Esophagus mucosa (tissue), 1 donor: ENCODE measurements around the gene NAA20. TPM values are rescaled to one million over a fixed set of nuclear protein-coding genes. Genes with fewer than 3 reads are reported as not detected.
A peak's percentile ranks its signal among the peaks of the same experiment; 100 is the strongest.

Experiments used
- ATAC-seq: fragments of 200-7000 bp; cut with Tn5 transposase; one replicate; pipeline ENCODE4 v1.9.1; 2020
- total RNA-seq: library from RNA; stranded (reverse); gene quantifications from one replicate; pipeline ENCODE4 v1.2.4, GENCODE V29; 2023
- donor health status: DM: yes; HTN: yes; CAD: no.

Gene NAA20
- total RNA-seq, 1 donor from 2014 or later: 156 TPM

DNA sequence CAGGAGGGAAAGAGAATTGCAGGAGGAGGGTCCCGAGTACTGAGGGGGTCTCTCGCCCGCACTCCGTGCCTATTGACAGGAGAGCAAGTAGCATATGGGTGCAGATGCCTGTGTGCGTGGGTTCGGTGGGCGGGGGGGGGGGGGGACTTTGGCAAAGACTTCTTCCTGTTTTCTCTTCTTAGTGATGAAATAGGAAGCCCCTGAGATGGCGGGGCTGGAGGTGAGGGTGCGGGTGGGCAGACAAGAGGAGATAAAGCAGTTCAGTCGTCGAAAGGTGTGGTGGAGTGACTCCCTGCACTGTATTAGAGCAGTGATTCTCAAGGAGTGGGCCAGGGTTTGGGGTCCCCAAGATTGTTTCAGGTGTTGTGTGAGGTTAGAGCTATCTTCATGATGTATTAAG lies 3.7 kb downstream of the NAA20 start:
- ATAC-seq: no peak

GRCh38 chr20:20021835-20022234 lies 4.7 kb downstream of the NAA20 start:
- ATAC-seq: no peak

DNA sequence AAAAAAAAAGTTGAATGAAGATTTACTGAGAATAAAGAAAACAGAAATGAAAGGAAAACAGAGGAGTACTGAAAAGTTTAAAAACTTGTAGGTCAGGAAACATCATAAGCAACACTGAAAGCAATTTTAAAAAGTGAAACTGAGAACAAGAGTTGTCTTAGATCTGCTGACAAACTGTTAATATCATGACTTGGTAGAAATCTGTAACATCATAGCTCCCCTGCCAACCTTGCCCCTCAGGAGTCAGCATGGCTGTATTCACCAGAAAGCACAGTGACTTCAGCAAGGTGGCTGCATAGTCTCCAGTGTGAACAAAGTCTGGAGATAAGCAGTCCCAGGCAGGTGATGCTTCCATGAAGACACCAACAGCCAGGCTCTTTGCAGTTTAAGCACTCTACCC lies 5.3 kb downstream of the NAA20 start:
- ATAC-seq: no peak

GRCh38 chr20:20023395-20023794 lies 6.2 kb downstream of the NAA20 start:
- no peak for ATAC-seq

DNA sequence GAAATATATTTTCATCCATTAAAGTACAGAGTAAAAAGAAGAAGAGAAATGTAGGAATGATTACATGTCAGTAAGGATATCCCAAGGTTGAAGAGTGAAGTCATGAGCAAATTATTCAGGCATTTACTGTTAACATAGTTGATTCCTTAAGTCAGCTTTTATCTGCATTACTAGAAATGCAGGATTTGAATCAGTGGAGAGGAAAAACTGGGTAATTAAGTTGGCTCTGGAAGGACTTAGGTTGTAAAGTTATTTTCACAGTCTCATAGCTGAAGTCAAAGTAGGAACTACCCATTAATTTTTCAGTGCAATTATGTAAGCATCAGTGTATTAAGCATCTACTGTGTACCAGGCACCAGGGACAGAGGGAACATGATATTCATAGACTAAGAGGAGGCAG lies 7.8 kb downstream of the NAA20 start:
- ATAC-seq: no peak

DNA sequence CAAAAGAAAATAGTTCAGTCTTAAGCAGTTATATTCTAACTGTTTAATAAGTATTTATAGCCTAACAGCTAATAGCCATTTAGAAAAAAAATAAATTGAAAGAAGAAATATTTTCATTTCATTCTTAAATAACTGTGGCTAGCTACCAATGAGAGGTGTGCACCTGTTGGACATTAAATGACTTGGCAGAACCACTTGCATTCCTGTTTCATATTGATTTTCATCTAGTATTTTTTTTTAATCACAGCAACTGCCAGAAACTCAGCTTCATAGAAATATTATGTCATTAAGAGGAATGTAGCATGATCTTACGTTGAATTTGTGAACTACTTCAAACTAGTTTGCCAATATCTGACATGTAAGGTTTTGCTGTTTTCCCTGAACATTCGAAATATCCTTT lies 10.1 kb downstream of the NAA20 start:
- no peak for ATAC-seq

GRCh38 chr20:20031790-20032189 lies 14.6 kb downstream of the NAA20 start:
- ATAC-seq: no peak

GRCh38 chr20:20034486-20034885 lies 17.3 kb downstream of the NAA20 start:
- ATAC-seq: no peak

GRCh38 chr20:20036756-20037155 lies 19.6 kb downstream of the NAA20 start:
- ATAC-seq: no peak

GRCh38 chr20:20037960-20038359 lies 20.8 kb downstream of the NAA20 start:
- no peak for ATAC-seq

- ATAC-seq: no peak
Observed at GRCh38 chr20:20038586-20038985, 21.4 kb downstream of the NAA20 start.

DNA sequence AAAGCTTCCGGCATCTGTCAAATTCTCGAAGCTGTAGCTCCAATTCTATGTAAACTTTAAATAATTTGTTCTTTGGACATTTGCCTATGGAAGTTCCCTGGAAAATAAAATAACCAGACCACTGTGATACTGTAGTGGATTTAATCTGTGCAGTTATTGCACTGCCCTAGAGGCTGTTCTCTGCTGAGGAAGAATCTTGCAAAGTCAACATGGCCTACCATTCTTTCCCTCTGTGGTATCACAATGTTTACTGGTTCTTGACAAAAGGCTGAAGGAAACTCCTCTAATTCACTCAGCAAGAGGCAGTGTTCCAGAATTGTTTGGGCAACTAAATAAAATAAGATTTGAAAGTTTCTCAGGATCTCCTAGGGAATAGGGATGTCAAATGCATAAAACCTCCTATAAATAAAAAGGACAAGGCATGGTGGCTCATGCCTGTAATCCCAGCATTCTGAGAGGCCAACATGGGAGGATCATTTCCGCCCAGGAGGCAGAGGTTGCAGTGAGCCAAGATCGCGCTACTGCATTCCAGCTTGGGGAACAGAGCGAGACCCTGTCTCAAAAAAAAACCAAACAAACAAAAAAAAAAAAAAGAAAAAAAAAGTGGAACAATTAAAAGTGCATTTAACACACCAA lies 22.7 kb downstream of the NAA20 start:
- no peak for ATAC-seq

GRCh38 chr20:20051767-20052073 lies 34.6 kb downstream of the NAA20 start:
- no peak for ATAC-seq

DNA sequence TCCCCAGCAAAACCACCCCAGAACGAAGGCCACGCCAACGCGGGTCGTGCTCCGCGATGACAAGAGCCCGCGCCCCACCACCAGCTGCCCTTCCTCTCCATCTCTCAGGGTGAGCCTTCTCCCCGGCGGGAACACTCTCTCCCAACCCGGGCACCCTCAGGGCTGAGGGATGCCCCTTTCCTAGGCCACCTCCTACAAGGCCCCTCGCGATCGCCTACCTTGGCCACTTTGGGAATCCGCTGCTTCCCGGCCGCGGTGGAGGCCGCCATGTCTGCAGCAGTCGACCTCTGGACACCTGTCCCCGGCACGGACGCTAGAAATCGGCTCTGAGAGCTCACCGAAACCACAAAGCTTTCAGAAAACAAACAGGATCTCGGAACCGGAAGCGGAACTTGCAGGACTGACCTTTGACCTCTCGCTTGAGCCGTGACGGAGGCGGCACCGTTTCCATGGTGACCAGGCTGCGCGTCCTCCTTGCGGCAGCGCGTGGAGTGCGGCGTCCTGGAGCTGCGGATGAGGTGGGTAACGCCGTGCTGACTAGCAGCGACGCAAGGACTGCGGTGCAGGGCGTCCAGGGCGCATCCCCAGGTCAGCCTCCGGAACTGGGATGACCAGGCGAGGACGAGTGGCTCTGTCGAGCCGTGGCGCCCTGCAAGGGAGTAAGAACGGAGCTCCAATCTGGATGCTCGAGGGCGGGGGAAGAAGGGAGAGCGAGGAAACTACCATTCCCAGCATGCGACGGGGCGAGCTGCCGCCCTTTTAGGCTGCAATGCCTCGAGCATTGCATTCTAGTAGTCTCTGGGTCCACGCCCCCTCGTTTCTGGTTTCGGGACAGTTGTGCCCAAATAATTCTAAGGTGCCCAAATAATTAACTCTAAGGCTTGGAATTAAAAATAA lies 35.2 kb downstream of the NAA20 start, which contains the start of the genes CFAP61 and CRNKL1:
Gene CFAP61 (plus strand): TSS at position 459 of the 897 bp plus-strand sequence. CDS start 4,122 bp downstream, outside the sequence.
Gene CRNKL1 (minus strand): TSS at position 393 of the 897 bp plus-strand sequence. CDS start 124 bp downstream, at position 269.
- ATAC-seq: peak; percentile 98

DNA sequence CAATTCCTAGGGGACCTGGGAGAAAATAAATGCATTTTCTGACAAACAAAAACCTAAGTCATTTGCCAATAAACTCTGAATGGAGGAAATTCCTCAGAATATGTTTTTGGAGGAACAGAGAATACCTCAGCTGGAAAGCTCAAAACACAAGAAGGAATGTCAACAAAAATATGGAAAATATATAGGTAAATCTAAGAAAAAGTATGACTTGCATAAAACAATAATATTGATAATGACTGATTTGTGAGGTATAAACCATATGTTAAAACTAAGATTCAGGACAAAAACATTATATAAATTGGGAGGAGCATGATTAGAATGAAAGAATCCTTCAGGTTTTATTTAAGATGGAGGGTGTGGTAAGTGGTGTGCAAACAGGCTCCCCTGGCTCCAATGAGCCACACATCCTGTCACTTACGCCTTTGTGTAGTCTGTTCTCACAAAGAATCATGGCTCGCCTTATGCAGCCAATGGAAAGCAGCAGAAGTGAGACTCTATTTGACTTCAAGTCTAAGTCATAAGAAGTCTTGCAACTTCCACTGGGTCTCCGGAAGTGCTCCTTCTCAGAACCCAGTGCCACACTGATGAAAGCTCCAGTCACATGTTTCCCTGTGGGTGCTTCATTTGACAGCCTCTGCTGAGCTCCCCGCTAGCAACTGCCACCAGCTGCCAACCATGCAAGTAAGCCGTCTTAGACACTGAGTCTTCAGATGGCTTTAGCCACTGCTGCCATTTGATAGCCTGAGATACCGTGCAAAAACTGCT lies 43.3 kb downstream of the NAA20 start:
- no peak for ATAC-seq

DNA sequence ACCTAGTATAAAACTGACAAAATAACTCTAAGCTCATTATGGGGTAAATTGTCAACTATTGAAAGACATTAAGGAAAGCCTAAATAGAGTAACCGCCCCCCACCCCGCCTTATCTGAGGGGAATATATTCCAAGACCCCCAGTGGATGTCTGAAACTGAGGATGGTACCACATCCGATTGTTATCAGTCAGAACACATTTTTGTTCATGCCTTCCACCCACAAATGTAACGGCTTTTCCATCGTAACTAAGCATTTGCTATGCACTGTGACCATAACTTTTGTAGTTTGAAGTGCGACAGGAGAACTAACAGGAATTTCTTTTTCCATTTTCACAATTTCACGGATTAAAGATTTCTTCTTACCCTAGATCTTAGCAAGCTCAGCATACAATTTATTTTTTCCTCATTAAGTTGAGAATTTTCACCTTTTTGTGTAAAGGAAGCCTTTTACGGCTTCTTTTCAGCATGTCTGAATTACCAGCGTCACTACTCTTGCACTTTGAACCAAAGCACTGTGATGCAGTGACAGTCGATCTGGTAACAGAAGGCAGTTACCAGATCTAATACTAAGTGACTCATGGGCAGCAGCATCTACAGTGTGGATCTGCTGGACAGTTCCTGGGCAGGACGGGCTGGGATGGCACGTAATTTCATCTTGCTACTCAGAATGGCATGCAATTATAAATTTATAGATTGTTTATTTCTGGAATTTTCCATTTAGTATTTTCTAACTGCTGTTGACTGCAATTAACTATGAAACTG lies 47.0 kb downstream of the NAA20 start:
- ATAC-seq: no peak

- no peak for ATAC-seq
Observed at GRCh38 chr20:20065361-20065760, 48.2 kb downstream of the NAA20 start.

DNA sequence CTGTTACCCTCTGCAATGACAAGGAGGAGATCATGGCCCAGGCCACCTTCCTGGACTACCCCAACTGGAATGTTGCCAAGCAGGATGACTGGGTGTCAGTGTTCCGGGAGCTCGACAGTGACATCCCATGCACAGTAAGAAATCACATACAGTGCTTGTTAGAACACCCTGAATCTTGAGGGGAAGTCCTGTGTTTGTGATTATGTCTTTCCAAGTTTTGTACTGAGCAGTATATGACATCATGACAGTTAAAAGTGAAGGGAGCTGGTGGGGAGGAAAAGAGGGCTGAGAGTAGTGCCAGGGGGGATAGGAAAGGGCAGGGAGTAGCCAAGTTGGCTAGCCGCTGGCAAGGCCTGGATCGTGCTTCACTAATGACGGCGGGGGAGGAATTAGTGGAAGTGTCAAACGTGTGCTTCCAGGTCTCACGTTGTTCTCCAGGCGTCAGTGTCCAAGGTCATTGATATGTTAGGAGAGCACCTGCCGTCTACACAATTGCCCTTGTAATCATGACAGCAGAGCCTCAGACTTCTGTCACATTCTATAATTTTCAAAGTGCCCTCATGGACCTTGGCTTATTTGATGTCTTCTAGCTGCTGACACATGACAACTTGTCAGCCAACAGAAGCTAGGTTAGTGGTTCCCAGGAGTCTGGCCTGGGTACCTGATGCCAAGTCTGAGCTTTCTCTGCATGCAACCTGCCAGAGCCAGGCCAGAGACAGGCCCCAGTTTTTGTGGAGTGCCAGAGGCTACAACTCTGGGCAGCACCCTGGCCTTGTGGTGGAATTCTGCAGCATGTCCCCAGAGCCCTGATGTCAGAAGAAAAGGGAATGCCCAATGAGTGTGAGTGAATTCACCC lies 53.9 kb downstream of the NAA20 start:
- ATAC-seq: no peak

GRCh38 chr20:20073801-20074371 lies 56.7 kb downstream of the NAA20 start:
- ATAC-seq: peak; percentile 18

- ATAC-seq: no peak
Observed at GRCh38 chr20:20075032-20075431, 57.9 kb downstream of the NAA20 start.
